ENCODE data around the gene SLC22A6.

The SLC22A6 gene, protein sequence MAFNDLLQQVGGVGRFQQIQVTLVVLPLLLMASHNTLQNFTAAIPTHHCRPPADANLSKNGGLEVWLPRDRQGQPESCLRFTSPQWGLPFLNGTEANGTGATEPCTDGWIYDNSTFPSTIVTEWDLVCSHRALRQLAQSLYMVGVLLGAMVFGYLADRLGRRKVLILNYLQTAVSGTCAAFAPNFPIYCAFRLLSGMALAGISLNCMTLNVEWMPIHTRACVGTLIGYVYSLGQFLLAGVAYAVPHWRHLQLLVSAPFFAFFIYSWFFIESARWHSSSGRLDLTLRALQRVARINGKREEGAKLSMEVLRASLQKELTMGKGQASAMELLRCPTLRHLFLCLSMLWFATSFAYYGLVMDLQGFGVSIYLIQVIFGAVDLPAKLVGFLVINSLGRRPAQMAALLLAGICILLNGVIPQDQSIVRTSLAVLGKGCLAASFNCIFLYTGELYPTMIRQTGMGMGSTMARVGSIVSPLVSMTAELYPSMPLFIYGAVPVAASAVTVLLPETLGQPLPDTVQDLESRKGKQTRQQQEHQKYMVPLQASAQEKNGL

GRCh38 chr11:62984451-62984991 lies at the start of gene SLC22A6:
Gene SLC22A6, minus strand, starts transcription at chr11:62984967. Its CDS starts 277 bp downstream, at chr11:62984690.
- DNase-seq (ENCODE audit: low spot score) = no peak

DNA sequence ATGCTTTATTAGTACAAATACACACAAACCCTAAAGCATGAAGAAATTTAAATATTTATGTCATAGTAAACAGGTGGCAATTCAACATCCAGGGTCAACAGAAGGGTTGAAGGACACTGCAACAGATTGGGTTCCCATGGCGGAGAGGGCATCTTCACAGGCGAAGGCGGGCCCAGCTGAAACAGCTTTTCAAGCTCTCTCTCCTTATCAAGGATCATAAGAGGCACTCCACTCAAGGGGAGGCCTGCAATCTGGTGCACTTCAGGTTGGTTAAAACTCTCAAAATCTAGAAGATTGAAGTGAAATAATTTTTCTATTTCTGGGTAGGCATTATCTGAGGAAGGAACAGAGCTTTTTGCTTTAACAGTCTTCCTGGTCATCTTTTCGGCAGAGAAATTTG lies 47.7 kb upstream of the SLC22A6 start:
- DNase-seq (ENCODE audit: low spot score) = no peak

GRCh38 chr11:63023841-63024648 lies 39.3 kb upstream of the SLC22A6 start:
- peak; percentile 82 for DNase-seq (ENCODE audit: low spot score)

- no peak for DNase-seq (ENCODE audit: low spot score)
Measured at GRCh38 chr11:63023222-63023814, 38.6 kb upstream of the SLC22A6 start.

DNA sequence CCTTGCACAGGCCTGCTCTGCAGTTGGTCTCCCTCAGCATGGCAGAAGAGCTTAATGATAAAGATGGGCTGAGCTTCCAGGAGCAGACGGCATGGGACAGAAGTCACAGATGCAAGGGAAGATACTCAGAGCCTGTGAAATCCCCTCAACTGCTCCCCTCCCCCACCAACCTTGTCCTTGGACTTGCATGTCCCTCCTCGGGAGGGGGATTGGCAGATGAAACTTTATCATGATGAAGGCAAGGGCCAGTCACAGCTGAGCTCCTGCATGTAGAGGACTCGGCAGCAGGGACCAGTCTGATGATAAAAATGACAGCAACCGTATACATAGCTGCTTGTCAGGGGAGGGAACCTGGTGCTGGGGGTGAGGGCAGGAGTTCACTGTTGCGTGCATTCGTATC lies 37.7 kb upstream of the SLC22A6 start:
- DNase-seq (ENCODE audit: low spot score) = no peak

DNA sequence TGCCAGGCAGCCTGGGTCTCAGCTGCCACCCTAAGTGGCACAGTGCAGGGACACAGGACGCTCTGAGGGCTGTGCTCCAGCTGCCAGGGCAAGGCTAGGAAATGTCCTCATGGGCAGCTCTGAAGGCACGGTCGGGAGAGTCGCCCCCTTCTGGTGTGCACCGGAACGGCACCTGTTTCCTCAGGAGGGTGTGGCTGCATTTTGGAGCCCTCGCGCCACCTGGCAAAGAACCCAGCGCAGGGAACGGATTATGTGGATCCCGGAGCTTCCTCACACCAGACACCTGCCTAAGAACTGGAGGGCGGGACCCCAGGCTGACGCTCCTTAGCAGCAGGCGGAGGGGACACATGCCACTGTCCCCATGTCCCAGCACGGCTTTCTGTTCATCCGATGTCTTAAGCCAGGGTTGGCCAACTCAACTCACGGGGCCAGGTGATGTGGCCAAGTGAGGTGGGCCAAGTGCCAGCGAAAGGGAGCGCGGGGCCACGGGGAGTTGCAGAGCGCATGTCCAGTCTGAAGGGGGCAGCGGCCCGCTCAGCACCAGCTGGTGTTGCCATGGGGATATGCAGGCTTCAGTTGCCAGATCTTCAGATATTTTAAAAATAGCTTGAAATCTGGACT lies 36.0 kb upstream of the SLC22A6 start:
- no peak for DNase-seq (ENCODE audit: low spot score)

- no peak for DNase-seq (ENCODE audit: low spot score)
Measured at GRCh38 chr11:63019506-63019905, 34.7 kb upstream of the SLC22A6 start.

- DNase-seq (ENCODE audit: low spot score) = no peak
Measured at GRCh38 chr11:63017306-63017974, 32.7 kb upstream of the SLC22A6 start.

GRCh38 chr11:63015521-63016215 lies 30.9 kb upstream of the SLC22A6 start, which contains the start of gene SLC22A8:
Gene SLC22A8, minus strand, starts transcription at chr11:63015841. Its CDS starts 883 bp downstream, at chr11:63014958.
- no peak for DNase-seq (ENCODE audit: low spot score)

GRCh38 chr11:63014408-63015055 lies 29.8 kb upstream of the SLC22A6 start:
- DNase-seq (ENCODE audit: low spot score) = no peak

GRCh38 chr11:63012839-63013238 lies 28.1 kb upstream of the SLC22A6 start:
- DNase-seq (ENCODE audit: low spot score) = no peak

DNA sequence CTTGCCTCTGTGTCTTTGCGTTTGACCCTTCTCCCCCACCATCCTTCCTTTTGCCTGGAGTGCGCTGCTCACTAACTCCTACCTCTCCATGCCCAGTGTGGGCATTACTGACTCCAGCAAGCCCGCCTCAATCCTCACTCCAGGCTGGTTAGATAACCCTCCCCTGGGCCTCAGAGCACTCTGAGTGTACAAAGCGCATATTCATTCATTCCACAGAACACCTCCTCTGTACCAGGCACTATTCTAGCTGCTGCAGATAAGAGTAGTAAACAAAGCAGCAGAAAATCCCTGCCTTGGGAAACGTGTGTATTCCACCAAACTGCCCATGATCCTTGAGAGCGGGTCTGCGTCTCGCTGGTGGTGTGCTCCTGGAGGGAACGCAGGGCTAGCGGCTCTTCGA lies 27.7 kb upstream of the SLC22A6 start:
- DNase-seq (ENCODE audit: low spot score) = no peak

DNA sequence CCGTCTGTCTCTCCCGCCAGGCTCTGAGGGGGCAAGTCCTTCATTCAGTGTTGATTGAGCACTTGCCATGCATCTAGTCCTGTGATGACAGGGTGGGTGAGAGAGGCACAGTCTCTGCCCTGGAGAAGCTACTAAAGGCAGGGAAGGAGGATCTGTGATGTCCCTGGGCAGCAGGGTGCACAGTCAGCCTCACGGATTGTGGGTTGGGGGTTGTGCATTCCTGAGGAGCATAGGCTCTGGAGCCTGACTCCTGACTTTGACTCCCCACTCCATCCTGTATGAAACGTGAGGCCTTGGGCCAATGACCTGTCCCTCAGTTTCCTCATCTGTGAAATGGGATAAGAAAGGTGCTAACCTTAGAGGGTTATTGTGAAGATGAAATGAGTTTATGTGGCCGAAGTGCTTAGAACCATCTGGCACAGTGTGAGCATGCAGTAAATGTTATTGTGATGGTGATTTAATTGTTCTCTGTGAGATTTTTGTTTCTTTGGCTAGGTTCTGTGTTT lies 26.2 kb upstream of the SLC22A6 start:
- DNase-seq (ENCODE audit: low spot score) = no peak

DNA sequence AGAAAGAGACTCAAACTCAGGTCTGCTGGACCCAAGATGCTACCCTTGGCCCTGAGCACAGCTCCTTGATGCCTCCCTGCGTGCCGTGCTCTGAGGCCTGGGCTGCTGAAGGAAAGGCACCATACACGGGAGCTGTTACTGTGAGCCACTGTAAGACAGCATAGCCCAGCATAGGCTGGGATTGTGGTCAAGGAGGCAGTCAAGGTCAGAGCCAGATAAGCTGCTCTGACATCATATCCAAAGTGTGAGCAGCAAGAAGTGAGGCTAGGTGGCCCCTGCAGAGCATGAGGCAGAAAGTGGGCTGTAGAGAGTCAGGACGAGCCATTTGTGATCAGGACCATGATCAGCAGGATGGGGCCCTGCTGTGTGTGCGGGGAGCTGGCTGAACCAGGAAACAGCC lies 23.2 kb upstream of the SLC22A6 start:
- no peak for DNase-seq (ENCODE audit: low spot score)

GRCh38 chr11:63001456-63001855 lies 16.7 kb upstream of the SLC22A6 start:
- DNase-seq (ENCODE audit: low spot score) = no peak

- DNase-seq (ENCODE audit: low spot score) = no peak
Measured at GRCh38 chr11:62999649-63000048, 14.9 kb upstream of the SLC22A6 start.

- DNase-seq (ENCODE audit: low spot score) = no peak
Measured at GRCh38 chr11:62999156-62999555, 14.4 kb upstream of the SLC22A6 start.

DNA sequence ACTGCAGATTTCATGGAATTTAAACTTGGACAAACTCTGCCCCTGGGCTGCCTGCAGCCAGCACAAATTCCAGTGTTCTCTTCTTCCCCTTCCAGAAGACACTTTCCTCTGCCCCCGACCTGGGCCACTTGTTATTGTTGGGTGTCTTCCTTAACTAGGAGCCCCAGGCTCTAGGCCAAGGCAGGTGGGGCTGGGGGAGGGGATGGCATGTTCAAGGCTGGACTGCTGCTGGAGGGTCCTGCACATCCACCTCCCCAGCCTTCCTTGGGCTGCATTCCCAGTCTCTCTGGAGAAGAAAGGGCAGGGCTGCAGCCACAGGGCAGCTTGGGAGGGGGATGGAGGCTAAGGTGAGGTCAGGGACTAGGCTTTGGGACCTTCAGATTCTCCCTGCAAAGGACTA lies 11.5 kb upstream of the SLC22A6 start:
- no peak for DNase-seq (ENCODE audit: low spot score)

DNA sequence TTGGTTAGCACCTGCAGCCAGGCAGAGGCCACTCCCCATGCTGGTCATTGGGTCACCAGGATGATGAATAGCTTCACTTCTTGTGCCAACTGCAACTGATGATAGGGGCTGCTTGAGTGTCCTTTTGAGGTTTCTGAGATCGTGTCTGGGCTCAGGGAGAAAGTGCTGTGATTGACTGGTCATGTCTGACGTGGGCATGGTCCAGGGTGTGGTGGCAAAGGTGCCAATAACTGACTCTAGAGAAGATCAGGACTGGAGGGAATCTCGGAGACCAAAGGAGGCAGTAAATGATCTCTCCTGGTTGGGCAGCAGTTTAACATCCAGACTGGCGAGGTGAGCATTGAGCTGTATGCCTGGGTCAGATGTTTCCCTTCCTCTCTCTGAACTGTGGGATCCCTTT lies 10.0 kb upstream of the SLC22A6 start:
- no peak for DNase-seq (ENCODE audit: low spot score)

GRCh38 chr11:62988276-62988675 lies 3.5 kb upstream of the SLC22A6 start:
- no peak for DNase-seq (ENCODE audit: low spot score)

Data from hepatic stellate cell (primary cell).